GM12865 (cell line): ENCODE results near the gene CDK5.

Source experiments
- DNase-seq: peaks from one replicate; pipeline ENCODE4 v3.0.0; 2010; ENCODE audit warnings: low read depth
- H3K4me3 ChIP-seq: 2 replicates; pipeline ENCODE4 v1.5.1; 2011; ENCODE audit warnings: mild to moderate bottlenecking, low read depth, low read length, control low read depth
- TF ChIP-seq, protein P1 (sequence below): IDR thresholded peaks from 2 replicates; pipeline ENCODE4 v1.5.1; 2011; ENCODE audit warnings: low read length, control low read depth, low read depth, inconsistent platforms; ENCODE audit not compliant: insufficient read depth; ENCODE audit errors: missing control alignments

CDK5 gene

DNA sequence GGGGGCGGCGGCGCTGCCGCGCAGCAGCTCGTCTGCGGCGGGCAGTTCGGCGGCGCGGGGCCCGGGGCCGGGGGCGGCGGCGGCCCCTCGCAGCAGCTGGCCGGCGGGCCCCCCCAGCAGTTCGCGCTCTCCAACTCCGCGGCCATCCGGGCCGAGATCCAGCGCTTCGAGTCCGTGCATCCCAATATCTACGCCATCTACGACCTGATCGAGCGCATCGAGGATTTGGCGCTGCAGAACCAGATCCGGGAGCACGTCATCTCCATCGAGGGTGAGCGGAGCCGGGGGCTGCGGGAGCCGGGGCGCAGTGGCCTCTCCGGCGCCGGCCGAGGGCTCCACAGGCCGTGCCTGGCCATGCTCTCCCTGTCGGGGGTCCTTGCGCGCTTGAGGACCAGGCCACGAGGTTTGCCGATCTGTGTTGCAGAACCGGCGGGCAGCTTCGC, 29.1 kb upstream of the CDK5 start:
- TF ChIP-seq, protein P1, sequence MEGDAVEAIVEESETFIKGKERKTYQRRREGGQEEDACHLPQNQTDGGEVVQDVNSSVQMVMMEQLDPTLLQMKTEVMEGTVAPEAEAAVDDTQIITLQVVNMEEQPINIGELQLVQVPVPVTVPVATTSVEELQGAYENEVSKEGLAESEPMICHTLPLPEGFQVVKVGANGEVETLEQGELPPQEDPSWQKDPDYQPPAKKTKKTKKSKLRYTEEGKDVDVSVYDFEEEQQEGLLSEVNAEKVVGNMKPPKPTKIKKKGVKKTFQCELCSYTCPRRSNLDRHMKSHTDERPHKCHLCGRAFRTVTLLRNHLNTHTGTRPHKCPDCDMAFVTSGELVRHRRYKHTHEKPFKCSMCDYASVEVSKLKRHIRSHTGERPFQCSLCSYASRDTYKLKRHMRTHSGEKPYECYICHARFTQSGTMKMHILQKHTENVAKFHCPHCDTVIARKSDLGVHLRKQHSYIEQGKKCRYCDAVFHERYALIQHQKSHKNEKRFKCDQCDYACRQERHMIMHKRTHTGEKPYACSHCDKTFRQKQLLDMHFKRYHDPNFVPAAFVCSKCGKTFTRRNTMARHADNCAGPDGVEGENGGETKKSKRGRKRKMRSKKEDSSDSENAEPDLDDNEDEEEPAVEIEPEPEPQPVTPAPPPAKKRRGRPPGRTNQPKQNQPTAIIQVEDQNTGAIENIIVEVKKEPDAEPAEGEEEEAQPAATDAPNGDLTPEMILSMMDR, result no peak
- H3K4me3 ChIP-seq, result peak overlapping the region; percentile 67
- DNase-seq, result peak; percentile 45

DNA sequence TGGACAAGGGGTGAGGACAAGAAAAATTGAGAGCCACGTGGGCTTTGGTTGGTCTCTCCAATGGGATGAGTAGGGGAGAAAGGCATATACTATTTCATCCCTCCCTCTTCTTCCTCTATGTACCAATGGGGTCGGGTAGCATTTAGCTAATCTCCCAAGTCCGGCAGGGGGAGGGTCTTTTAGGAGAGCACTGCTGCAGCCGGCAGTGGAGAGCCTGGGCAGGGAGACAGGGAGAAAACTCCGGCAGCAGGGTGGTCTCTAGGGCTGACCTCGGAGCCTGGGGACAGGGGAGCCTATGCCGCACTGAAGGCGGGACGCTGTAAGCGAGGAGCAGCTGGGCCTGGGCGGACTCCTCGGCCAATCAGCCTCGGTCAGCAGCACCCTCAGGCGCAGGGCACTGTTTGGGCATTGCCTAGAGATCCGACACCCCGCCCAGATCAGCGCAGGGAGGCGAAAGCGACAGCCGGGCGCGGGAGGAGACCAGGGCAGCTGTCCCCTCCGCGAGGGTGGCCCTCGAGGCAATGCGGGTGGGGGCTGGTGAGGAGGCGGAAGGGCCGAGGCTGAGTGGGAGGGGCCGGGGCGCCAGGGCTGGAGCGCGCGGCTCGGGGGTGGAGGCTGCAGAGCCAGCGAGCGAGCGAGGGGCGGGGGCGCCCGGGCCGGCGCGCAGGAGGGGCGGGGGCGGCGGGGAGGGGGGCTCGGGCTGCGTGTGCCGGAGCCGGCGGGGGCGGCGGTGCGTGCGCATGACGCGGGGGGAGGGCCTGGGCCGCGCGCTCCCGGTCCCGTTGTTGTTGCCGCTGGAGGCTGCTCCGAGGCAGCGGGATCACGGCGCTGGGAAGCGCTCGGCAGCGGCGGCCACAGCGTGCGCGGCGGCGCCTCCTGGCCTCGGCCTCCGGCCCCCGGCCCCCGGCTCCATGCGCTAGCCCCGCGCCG, 28.3 kb upstream of the CDK5 start, which contains the start of gene AGAP3:
Gene AGAP3, plus strand, starts transcription at position 785 of the 930 bp plus-strand sequence. CDS start 267 bp downstream, outside the sequence.
- peak; percentile 81 for DNase-seq
- peak within 1 kb of the TSS; percentile 70 for H3K4me3 ChIP-seq
- TF ChIP-seq, protein P1, result no peak

DNA sequence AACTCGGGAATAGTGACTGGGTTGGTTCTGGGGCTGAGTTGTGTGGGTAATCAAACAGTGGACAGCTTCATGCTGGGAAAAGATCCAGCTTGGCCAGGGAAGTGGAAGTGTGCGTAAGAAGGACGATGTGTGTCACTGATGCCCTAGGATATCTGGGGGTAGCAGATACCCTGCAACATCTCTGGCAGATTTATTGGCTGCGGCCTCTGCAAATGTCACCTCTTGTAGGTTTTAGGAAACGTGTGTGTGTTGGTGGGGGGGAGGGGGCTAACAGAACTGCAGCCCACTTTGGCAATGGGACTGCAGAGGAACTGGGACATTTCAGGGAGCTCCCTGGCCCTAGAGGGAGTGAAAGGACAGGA, 27.6 kb upstream of the CDK5 start:
- DNase-seq, result no peak
- TF ChIP-seq, protein P1, result no peak
- peak overlapping the region; percentile 70 for H3K4me3 ChIP-seq

DNA sequence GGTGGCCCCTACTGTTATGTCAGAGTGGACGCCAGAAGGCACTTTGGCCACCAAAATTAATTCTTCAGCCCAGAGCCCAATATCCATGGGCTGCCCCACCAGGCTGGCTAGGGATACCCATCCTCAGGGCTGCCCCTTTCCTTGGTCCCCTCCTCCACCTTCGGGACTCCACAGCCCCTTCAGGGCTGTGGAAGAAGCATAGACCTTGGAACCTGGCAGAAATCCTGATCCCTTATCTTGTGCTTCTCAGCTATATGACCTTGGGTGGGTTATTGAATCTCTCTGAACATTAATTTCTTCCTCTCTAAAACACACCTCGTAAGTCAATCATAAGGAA, 26.1 kb upstream of the CDK5 start:
- H3K4me3 ChIP-seq, result peak overlapping the region; percentile 84
- no peak for DNase-seq
- TF ChIP-seq, protein P1, result no peak

DNA sequence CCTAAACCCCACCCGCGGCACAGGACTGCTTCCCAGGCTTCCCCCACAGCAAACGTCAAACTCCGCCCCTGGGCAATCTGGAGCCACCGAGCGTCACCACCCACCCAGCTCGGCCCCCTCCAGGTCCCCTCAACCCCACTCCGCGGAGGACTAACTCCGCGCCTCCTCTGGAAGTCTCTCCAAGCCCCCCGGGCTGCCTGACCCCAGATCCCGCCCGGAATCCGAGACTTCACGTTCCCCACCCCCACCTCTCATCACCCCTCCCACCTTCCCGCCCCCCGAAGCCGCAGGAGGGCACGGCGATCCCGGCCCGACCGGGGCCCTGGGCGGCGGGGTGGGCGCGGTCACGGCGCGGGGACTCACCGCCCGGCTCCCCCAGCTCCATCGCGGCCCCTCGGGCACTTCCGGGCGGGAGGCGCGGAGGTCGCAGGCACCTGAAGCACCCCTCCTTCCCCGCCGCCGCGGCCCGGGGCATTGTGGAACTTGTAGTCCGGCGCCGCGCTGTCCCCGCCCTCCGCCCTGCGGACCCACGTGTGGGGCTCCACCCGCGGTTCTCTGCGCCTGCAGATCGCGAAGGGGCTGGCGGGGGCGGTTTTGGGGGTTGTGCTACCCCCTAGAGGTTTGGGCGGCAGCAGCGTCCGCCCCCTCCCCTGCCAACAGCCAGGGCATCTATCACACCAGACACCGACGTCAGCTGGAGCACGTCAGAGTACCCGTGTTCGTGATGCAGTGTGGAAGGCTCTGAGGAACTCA, 25.6 kb upstream of the CDK5 start, which contains the start of gene TMUB1:
Gene TMUB1, minus strand, starts transcription at position 423 of the 753 bp plus-strand sequence. CDS start 930 bp downstream, outside the sequence.
- TF ChIP-seq, protein P1, result no peak
- DNase-seq, result peak; percentile 87
- peak within 1 kb of the TSS; percentile 84 for H3K4me3 ChIP-seq

DNA sequence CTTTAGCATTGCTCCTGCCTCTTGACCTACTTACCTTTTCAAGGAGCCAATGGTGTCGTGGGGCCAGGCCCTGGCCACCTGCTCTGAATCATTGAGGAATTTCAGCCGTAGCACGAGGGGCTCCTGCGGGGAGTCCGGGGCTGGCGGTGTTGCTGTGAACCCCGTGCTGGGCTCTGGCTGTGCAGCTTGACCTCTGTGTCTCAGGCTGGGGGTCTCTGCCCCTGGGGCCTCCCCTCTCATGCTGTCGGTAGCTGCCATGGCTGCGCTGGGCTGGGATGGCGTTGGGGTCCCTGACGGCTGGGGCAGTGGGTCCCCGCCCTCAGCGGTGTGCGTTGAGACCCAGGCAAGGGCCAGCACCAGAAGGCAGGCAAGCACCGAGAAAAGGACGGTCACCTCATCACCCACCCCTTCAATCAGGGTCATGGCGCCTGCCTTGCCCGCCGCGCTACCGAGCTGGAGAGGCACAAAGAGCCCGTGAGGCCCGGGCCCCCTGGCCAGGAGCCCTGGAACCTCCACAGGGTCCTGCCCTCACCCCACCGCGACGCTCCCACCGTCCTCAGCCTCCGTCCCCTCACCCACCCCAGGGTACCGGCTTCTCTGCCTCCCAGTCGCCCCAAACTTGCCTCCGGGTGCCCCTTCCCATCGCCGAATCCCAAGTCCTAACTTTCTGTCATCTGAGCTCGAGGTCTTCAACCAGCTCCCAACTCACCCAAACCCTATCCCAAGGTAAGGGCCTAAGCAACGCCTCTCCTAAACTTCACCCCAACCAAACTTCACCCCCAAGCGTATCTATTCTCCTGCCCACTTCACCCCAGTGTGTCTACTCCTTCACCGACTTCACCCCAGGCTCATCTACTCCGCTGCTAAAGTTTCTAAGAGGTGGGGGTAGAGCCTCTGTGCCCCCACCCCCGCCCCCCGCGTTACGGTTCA, 24.7 kb upstream of the CDK5 start:
- TF ChIP-seq, protein P1, result no peak
- peak overlapping the region; percentile 84 for H3K4me3 ChIP-seq
- DNase-seq, result no peak
